HG03095 (cell line): ENCODE measurements around the gene NTM.

ENCODE experiments used
- ATAC-seq: cut with Tn5 transposase; IDR thresholded peaks from one replicate; pipeline ENCODE4 v1.9.1; 2021; ENCODE audit warnings: moderate library complexity; ENCODE audit not compliant: unreplicated experiment

The NTM gene

GRCh38 chr11:131875611-131876010 lies 505.2 kb downstream of the NTM start:
- no peak for ATAC-seq

GRCh38 chr11:131877246-131877942 lies 507.0 kb downstream of the NTM start:
- no peak for ATAC-seq

- no peak for ATAC-seq
Measured at GRCh38 chr11:131880316-131880715, 509.9 kb downstream of the NTM start.

GRCh38 chr11:131880976-131881375 lies 510.6 kb downstream of the NTM start:
- ATAC-seq, result no peak

- ATAC-seq, result no peak
Measured at GRCh38 chr11:131883332-131883731, 512.9 kb downstream of the NTM start.

GRCh38 chr11:131884461-131885073 lies 514.2 kb downstream of the NTM start:
- peak; percentile 46 for ATAC-seq

GRCh38 chr11:131885431-131885830 lies 515.0 kb downstream of the NTM start:
- ATAC-seq, result no peak

GRCh38 chr11:131886201-131886600 lies 515.8 kb downstream of the NTM start:
- no peak for ATAC-seq

GRCh38 chr11:131888230-131888855 lies 517.9 kb downstream of the NTM start:
- no peak for ATAC-seq

GRCh38 chr11:131889146-131889577 lies 518.7 kb downstream of the NTM start:
- ATAC-seq, result no peak

- no peak for ATAC-seq
Measured at GRCh38 chr11:131889760-131890581, 519.6 kb downstream of the NTM start.

- peak; percentile 93 for ATAC-seq
Measured at GRCh38 chr11:131893103-131893890, 522.9 kb downstream of the NTM start.

- no peak for ATAC-seq
Measured at GRCh38 chr11:131893988-131894387, 523.6 kb downstream of the NTM start.

GRCh38 chr11:131894615-131895544 lies 524.5 kb downstream of the NTM start:
- ATAC-seq, result no peak

- ATAC-seq, result no peak
Measured at GRCh38 chr11:131895865-131896264, 525.5 kb downstream of the NTM start.

- ATAC-seq, result no peak
Measured at GRCh38 chr11:131896978-131897615, 526.7 kb downstream of the NTM start.

- ATAC-seq, result no peak
Measured at GRCh38 chr11:131897956-131898355, 527.5 kb downstream of the NTM start.

- ATAC-seq, result no peak
Measured at GRCh38 chr11:131898949-131899348, 528.5 kb downstream of the NTM start.
